Fibroblast of mammary gland (primary cell): ENCODE results near the gene CD274.

Experiments used
- DNase-seq: peaks from one replicate; pipeline ENCODE4 v3.0.0-alpha.2; 2010; ENCODE audit warnings: low read depth
- H3K4me3 ChIP-seq: 2 replicates; pipeline ENCODE4 v1.5.1; 2011; ENCODE audit warnings: low read depth, mild to moderate bottlenecking, low read length, moderate library complexity; ENCODE audit not compliant: control insufficient read depth
- TF ChIP-seq, protein P1 (sequence below): conservative IDR thresholded peaks from 2 replicates; pipeline ENCODE4 v1.5.1; 2011; ENCODE audit warnings: low read depth, low read length, inconsistent platforms; ENCODE audit not compliant: control insufficient read depth, insufficient read depth

Gene CD274

DNA sequence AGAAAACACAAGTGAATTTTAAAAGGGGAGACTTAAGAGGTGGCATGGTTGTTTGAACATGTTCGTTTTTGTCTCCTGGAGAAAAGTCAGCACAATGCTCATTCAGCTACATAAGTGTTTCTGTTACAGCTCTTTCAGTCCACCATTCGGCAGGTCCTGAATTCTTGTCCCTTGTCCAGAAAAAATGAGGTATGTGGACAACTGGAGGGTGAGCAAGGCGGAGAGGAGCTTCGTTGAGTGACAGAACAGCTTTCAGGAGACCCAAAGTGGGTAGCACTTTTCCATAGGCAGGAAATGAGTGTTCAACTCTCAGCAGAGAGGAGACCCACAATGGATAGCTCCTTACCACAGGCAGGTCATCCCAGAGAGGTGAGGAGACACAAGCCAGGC lies 64.9 kb downstream of the CD274 start:
- no peak for DNase-seq
- no peak overlapping the region for H3K4me3 ChIP-seq

DNA sequence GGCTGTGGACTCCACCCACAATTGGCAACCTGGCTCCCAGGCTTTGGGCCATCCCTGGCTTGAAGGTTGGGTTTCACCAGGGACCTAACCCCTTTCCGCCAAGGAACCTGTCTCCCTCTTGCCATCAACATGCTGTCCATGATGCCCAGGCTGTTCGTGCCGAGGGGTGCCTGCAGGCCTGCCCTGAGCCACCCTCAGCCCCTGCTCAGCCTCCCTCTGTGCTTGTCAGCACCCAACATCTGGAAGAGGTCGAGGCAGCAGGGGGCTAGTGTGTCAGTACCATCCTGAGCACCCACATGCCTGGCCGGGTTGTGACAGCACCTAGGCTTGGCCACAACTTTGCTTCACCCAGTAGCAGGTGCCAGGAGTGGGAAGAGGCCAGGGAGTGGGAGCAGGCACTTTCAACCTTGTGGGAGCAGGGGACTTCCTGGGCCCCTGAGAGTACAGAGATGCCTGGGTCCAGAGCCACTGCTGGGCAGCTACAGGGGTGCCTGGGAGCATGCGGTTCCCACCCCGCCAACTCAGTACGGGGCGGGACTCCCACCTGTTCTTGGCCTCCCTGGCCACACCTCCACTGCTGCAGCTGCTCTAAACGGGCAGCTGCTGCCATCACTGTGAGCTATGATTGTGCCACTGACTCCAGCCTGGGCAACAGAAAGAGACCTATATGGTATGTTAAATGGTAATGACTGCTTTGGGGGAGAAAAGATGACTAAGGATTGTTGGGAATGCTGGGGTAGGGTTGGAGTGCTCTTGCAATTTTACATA lies 66.3 kb downstream of the CD274 start:
- DNase-seq = no peak
- TF ChIP-seq, protein P1, sequence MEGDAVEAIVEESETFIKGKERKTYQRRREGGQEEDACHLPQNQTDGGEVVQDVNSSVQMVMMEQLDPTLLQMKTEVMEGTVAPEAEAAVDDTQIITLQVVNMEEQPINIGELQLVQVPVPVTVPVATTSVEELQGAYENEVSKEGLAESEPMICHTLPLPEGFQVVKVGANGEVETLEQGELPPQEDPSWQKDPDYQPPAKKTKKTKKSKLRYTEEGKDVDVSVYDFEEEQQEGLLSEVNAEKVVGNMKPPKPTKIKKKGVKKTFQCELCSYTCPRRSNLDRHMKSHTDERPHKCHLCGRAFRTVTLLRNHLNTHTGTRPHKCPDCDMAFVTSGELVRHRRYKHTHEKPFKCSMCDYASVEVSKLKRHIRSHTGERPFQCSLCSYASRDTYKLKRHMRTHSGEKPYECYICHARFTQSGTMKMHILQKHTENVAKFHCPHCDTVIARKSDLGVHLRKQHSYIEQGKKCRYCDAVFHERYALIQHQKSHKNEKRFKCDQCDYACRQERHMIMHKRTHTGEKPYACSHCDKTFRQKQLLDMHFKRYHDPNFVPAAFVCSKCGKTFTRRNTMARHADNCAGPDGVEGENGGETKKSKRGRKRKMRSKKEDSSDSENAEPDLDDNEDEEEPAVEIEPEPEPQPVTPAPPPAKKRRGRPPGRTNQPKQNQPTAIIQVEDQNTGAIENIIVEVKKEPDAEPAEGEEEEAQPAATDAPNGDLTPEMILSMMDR = no peak
- H3K4me3 ChIP-seq = no peak overlapping the region

More for the DNA sequence above, 64.9 kb downstream of the CD274 start:
- TF ChIP-seq, protein P1 = no peak

DNA sequence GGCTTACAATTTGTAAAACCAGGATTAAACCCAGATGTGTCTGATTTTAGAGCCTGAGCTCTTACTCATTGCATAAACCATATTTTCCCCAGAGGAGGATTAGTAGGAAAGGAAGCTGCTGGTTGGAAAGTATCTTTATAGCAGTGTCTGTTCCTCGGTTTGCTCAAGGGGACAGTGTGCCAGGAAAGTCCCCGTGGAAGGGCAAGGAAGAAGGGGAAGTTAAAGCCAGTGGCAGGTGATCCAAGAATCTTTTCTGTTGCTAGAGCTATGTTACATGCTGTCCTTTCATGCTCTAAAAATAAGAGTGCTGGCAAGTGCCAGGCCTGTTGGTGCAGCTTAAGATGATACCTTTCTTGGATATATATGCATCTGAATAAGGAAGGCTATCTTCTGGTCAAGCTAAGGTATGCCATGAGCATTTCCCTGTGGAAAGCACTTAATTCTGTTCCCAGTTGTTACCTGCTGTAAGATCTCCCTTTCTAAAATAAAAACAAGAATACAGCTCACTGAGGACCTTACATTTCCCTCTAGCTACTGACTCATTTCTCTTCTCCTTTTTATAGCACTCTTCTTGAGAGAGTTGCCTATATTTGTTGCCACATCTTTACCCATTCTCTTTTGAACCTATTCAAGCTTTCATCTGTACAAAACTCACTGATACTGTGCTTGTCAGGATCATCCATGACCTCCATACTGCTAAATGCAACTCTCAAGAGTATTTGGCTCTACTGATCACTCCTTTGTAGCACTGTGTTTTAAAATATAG lies 68.0 kb downstream of the CD274 start:
- H3K4me3 ChIP-seq = no peak overlapping the region
- peak; percentile 69 for DNase-seq
- TF ChIP-seq, protein P1 = no peak

DNA sequence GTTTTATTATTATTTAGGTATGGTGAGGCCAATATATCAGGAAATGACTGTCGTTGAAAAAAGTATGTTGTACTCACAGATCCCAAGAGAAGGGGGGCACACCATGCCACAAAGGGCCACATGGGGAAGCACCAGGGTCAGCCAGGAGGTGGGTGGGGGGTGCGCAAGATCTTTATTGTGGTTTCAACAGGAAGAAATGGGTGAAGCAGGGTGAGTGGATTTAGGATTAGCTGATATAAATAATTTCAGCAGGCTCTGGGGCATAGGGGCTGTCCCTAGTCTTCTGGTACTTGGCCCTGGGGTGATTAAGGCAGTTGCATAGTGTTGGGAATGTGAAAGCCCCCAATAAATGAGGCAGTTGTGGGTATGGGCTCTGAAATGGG lies 68.6 kb downstream of the CD274 start:
- DNase-seq = no peak
- TF ChIP-seq, protein P1 = no peak
- no peak overlapping the region for H3K4me3 ChIP-seq
